Measurements from ENCODE around the gene MGRN1.

The MGRN1 gene

DNA sequence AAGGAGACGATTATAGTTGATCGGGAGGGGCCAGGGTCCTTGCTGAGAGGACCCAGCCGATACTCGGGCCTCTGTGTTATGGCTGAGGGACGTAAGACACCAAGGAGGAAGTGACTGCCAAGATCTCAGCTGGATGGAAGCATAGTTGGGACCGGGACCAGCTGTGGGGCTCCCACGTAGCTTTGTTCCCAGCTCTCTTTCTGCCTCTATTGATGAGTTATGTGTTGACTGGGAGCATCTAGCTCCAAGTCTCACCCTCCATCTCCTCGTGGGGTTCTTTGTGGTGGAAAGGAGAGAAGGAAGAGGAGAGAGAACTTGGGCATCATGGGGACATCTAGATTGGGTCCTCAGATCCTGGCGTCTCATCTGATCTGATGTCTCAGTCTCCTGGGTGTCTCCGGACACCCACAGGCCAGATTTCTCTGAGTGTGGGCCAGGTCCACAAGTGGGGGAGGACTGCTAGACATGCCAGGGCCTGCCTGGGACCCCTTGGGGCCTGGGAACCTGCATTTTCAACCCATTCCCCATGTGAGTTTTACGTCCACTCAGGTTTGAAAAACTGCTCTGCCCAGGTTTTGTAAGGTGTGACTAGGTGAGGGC, 1.0 kb downstream of the MGRN1 start:
- no peak for DNase-seq

GRCh38 chr16:4626396-4626795, 1.8 kb downstream of the MGRN1 start:
- DNase-seq, result no peak

DNA sequence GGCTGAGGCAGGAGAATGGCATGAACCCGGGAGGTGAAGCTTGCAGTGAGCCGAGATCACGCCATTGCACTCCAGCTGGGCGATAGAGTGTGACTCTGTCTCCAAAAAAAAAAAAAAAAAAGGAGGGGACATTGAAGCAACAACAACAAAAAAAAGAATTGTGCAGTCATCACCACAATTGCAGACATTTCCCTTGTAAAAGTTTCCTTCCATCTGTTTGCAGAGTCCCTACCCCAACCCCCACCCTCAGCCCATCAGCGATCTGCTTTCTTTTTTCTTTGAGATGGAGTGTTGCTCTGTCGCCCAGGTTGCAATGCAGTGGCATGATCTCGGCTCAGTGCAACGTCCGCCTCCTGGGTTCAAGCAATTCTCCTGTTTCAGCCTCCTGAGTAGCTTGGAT, 3.7 kb downstream of the MGRN1 start:
- no peak for DNase-seq

DNA sequence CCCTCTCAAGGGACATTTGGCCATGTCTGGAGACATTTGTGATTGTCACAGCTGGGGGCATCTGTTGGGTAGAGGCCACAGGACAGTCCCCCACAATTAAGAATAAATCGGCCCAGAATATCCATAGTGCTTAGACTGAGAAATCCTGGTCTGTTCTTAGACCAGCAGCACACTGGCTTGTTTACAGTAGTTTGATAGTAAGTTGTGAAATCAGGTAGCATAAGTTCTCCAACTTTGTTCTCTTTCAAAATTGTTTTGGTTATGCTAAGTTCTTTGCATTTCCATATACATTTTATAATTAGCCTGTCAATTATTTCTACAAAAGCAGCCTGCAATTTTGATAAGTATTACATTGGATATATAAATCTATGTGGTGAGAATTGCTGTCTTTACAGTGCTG, 6.8 kb downstream of the MGRN1 start:
- DNase-seq, result no peak

GRCh38 chr16:4633910-4634635, 9.4 kb downstream of the MGRN1 start:
- no peak for DNase-seq

- no peak for DNase-seq
Measured at GRCh38 chr16:4634768-4635167, 10.1 kb downstream of the MGRN1 start.

DNA sequence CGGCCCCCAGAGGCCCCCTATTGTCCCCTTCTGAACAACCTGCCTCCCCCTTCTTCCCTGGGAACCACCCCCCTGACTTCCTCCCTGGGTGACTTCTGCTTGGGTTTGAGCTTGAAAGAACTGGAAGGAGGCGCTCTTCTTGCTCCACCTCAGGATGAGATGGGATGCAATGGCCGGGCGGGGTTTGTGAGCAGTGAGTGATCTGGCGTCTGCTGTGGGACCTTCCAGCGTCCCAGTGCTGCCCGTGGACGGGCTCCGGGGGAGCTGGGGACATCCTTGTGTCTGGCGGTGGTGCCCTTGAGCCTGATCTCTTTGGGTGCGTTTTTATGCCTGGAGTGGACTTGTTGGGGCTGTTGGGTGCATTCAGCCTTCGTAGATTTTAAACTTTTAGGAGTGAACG, 11.6 kb downstream of the MGRN1 start:
- no peak for DNase-seq

DNA sequence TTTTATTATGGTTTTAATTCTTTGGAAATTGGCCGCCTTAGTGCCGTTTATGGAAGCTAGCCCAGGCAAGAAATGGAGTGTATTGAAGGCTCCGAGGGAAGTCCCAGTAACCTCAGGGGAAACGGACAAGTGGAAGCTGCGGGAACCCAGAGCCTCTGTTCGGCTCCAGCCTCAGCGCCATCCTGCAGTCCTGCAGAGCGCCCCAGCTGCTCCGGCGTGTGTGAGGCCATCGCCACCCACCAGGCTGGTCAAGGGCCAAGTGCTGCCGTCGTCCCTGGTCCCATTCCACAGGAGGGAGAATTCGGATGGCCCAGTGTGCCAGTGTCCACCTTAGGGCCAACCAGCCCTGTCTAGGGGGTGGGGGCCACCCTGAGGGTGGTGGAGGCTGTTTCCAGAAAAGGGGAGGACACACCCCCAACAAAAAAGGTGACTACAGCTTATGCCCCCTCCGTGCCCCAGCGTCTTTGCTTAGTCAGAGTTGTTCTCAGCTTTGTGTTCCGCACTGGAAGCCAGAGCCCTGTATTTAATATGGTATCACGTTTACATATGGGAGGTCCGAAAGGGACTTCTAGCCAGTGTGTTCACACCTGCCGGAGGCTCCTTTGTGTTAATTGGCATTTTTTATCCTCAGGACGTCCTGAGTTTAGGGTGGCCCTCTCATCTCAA, 13.0 kb downstream of the MGRN1 start:
- DNase-seq, result no peak

- no peak for DNase-seq
Measured at GRCh38 chr16:4639899-4640509, 15.4 kb downstream of the MGRN1 start.

GRCh38 chr16:4640572-4641305, 16.1 kb downstream of the MGRN1 start:
- no peak for DNase-seq

DNA sequence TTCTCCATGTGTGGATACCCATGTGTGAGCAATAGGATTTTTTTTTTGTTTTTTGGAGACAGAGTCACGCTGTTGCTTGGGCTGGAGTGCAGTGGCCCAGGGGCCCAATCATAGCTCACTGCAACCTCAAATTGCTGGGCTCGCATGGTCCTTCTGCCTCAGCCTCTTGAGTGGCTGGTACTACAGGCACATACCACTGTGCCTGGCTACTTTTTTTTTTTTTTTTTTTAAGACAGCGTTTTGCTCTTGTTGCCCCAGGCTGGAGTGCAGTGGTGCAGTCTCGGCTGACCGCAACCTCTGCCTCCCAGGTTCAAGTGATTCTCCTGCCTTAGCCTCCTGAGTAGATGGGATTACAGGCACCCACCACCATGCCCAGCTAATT, 16.7 kb downstream of the MGRN1 start:
- DNase-seq, result no peak

- no peak for DNase-seq
Measured at GRCh38 chr16:4641895-4642294, 17.3 kb downstream of the MGRN1 start.

- no peak for DNase-seq
Measured at GRCh38 chr16:4646773-4647643, 22.4 kb downstream of the MGRN1 start.

DNA sequence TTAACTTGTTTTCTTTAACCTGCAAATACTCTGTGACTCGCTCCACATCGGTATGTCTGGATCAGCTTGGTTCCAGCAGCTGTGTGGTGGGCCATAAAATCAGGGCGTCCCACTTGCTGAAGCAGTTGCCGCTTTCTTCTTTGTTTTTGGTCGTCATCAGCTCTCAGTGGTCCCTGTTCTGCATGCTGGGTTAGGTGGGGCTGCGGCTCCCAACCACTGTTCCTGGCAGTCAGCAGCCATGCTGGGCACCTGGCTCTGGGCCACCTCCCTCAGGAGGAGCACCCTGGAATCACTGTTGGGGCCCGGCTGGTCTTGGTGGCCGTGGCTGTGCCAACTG, 23.0 kb downstream of the MGRN1 start:
- DNase-seq, result no peak

DNA sequence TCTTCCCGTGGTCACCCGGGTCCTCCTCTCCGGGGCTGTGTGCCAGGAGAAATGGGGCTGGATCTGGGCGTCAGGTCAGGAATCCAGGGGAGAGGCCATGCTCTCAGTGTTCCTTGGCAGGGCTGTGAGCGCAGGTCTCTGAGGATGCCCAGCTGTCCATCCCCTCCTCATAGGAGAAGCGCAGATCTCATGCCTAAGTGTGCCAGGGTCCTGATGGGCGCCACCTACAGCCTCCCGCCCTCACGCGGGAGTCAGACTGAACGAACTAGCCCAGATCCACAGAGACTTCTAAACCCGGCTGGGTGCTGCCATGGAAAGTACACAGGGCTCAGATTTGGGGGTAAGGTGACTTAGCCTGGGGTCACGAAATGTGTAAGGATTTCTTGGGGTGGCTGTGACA, 24.3 kb downstream of the MGRN1 start:
- DNase-seq, result no peak

DNA sequence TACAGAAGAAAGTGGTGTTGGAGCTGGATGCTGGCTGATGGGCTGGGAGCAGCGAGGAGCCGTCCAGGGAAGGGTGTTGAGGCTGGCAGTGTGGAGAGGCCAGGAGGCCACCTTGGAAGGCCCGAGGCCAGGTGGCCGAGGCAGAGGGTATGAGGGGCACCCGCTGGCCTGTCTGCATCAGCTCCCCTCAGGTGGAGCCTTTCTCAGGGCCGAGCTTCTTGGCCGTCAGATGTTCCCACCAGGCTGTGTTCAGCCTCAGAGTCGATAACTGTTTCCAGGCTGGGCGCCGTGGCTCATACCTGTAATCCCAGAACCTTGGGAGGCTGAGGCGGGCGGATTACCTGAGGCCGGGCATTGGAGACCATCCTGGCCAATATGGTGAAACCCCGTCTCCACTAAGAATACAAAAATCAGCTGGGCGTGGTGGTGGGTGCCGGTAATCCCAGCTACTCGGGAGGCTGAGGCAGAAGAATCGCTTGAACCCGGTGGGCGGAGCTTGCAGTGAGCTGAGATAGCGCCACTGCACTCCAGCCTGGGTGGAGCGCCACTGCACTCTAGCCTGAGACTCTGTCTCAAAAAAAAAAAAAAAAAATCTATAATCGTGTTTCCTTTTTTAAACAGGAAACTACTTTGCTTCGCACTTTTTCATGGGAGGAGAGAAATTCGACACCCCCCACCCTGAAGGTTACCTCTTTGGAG, 25.3 kb downstream of the MGRN1 start:
- no peak for DNase-seq

DNA sequence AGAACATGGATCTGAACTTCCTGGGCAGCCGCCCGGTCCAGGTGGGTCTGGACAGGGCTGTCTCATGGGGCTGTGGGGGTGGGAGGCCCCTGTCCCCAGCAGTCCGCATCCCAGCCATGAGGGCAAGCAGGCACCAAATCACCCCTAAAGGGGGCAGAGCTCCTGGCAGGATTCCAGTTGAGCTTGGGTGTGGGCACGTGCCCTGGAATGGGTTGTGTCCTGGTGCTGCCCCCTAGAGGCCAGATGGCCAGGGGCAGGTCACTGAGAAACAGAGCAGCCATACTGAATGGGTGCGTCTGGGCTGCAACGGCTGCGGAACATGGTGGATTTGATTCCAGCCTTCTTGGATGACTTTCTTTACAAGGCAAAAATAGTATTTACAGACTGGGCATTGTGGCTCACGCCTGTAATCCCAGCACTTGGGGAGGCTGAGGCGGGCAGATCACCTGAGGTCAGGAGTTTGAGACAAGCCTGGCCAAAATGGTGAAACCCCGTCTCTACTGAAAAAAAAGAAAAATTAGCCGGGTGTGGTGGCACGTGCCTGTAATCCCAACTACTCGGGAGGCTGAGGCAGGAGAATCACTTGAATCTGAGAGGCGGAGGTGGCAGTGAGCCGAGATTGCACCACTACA, 25.9 kb downstream of the MGRN1 start:
- DNase-seq, result peak; percentile 67 to 75

DNA sequence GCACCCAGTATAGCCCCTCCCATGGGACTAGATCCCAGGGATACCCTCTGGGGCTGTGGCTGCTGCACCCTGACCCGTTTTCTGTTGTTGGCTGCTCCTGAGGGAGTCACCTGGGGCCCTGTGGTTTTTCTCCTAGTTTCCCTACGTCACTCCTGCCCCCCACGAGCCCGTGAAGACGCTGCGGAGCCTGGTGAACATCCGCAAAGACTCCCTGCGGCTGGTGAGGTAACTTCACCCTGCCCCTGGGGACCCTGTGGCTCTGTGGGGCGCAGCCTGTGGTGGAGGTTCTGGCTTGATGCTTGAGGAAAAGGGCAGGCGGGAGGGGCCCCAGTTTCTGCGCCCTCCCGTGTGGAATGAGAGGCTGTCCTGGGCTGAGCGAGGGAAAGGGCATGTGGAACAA, 27.2 kb downstream of the MGRN1 start:
- DNase-seq, result no peak

- no peak for DNase-seq
Measured at GRCh38 chr16:4652561-4652960, 27.9 kb downstream of the MGRN1 start.

DNA sequence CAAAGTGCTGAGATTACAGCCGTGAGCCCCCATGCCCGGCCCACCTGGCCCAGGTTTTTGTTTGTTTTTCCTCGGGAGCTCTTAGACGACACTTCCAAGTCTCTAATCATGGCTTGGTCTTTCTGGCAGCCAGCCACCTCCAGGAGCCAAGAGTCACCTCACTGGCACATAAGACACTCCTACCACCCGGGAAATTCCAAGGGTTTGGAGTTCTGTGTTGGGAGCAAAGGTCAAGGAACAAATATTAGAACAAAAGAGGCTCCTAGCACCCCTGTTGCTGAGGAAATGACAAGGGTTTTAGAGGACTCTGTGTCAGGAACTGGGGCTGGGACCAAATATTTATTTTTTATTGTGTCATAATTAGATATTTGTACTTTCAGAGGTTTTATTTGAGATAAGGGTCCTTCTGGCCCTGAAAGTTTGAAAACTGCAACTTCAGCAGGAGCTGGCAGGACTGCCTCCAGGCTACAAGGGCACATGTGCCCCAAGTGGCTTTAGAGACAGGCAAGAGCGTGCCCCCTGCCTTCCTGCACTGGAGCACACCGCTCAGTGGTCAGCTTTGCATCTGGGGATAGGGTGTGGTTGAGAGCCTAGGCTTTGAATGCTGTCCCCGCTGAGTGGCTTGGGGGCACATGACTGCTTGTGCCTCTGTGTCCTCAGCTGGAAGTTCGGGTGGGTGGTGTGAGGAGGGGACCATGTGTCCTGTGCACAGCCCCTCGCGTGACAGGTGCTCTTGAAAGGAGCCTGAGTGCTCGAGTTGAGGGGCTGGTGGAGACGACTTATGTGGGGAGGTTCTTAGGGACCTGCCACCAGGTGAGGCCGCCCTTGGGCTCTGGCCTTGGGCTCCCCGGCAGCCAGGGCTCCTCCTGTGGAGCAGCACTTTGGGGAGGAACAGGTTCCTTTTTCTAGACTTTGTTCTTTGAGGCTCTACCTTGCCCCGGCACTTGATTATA, 29.7 kb downstream of the MGRN1 start:
- no peak for DNase-seq

Measured in NCI-H524 (cell line).